ENCODE measurements around the gene GINS1.

GINS1 gene

GRCh38 chr20:25422032-25422431, 14.6 kb downstream of the GINS1 start:
- Histone ChIP-seq H3K27ac (ENCODE audit: low read length) (no peak overlapping the region), H3K36me3 (ENCODE audit: insufficient read depth, low read length) (peaks cover 93% of the 10 kb centered on the region)
- ATAC-seq (ENCODE audit: insufficient read depth, low read depth) = no peak

GRCh38 chr20:25424536-25424935, 17.1 kb downstream of the GINS1 start:
- Histone ChIP-seq H3K27me3 (ENCODE audit: insufficient read depth, low read length, poor library complexity) (no peaks in the 10 kb centered on the region), H3K36me3 (ENCODE audit: insufficient read depth, low read length) (peaks cover 93% of the 10 kb centered on the region), H3K79me2 (ENCODE audit: insufficient read depth, low read length) (peaks cover 32% of the 10 kb centered on the region), H3K4me1 (ENCODE audit: insufficient read depth, low read length) (no peaks in the 10 kb centered on the region), H2AFZ (ENCODE audit: low read depth, low read length) (no peak overlapping the region), H3K9me3 (ENCODE audit: insufficient read depth, low read length, severe bottlenecking) (no peaks in the 10 kb centered on the region), H3K4me3 (ENCODE audit: low read depth in 1 of 2, low read length in 2 of 2) (no peak overlapping the region), H4K20me1 (ENCODE audit: insufficient read depth, low read length) (no peaks in the 10 kb centered on the region), H3K27ac (ENCODE audit: low read length) (no peak overlapping the region), H3K9ac (ENCODE audit: low read depth, low read length) (no peak overlapping the region), H3K4me2 (ENCODE audit: insufficient read depth, low read length) (no peak overlapping the region)
- no peak for ATAC-seq (ENCODE audit: insufficient read depth, low read depth)
- TF ChIP-seq EZH2 (IDR thresholded peaks at IDR 0.05; ENCODE audit: borderline replicate concordance, low read depth, low read length, severe bottlenecking) (no peak), CTCF (IDR thresholded peaks at IDR 0.05; ENCODE audit: borderline replicate concordance, extremely low read depth, low read length, poor library complexity, severe bottlenecking) (no peak)
- no peak for DNase-seq

More at GRCh38 chr20:25422032-25422431, 14.6 kb downstream of the GINS1 start:
- Histone ChIP-seq H3K4me1 (ENCODE audit: insufficient read depth, low read length) (no peaks in the 10 kb centered on the region), H3K4me3 (ENCODE audit: low read depth in 1 of 2, low read length in 2 of 2) (no peak overlapping the region), H3K79me2 (ENCODE audit: insufficient read depth, low read length) (peaks cover 35% of the 10 kb centered on the region), H2AFZ (ENCODE audit: low read depth, low read length) (no peak overlapping the region), H3K4me2 (ENCODE audit: insufficient read depth, low read length) (no peak overlapping the region), H3K9me3 (ENCODE audit: insufficient read depth, low read length, severe bottlenecking) (no peaks in the 10 kb centered on the region), H3K27me3 (ENCODE audit: insufficient read depth, low read length, poor library complexity) (no peaks in the 10 kb centered on the region), H4K20me1 (ENCODE audit: insufficient read depth, low read length) (no peaks in the 10 kb centered on the region), H3K9ac (ENCODE audit: low read depth, low read length) (no peak overlapping the region)
- no peak for DNase-seq
- no peak for TF ChIP-seq CTCF (IDR thresholded peaks at IDR 0.05; ENCODE audit: borderline replicate concordance, extremely low read depth, low read length, poor library complexity, severe bottlenecking)
- TF ChIP-seq EZH2 (IDR thresholded peaks at IDR 0.05; ENCODE audit: borderline replicate concordance, low read depth, low read length, severe bottlenecking) = no peak

- no peaks in the 10 kb centered on the region for H3K27me3 ChIP-seq (ENCODE audit: insufficient read depth, low read length, poor library complexity)
- H3K9ac ChIP-seq (ENCODE audit: low read depth, low read length) = no peak overlapping the region
- peaks cover 91% of the 10 kb centered on the region for H3K36me3 ChIP-seq (ENCODE audit: insufficient read depth, low read length)
Observed at GRCh38 chr20:25437153-25437581, 29.7 kb downstream of the GINS1 start.

More at GRCh38 chr20:25437153-25437581, 29.7 kb downstream of the GINS1 start:
- DNase-seq (no peak), ATAC-seq (ENCODE audit: insufficient read depth, low read depth) (0 out of 3 replicates have a peak, but pooled peaks have one; percentile 22)
- Histone ChIP-seq H3K4me1 (ENCODE audit: insufficient read depth, low read length) (no peaks in the 10 kb centered on the region), H3K9me3 (ENCODE audit: insufficient read depth, low read length, severe bottlenecking) (no peaks in the 10 kb centered on the region), H3K27ac (ENCODE audit: low read length) (no peak overlapping the region), H2AFZ (ENCODE audit: low read depth, low read length) (no peak overlapping the region), H3K79me2 (ENCODE audit: insufficient read depth, low read length) (peaks cover 7% of the 10 kb centered on the region), H3K4me2 (ENCODE audit: insufficient read depth, low read length) (no peak overlapping the region), H3K4me3 (ENCODE audit: low read depth in 1 of 2, low read length in 2 of 2) (no peak overlapping the region), H4K20me1 (ENCODE audit: insufficient read depth, low read length) (no peaks in the 10 kb centered on the region)
- TF ChIP-seq CTCF (IDR thresholded peaks at IDR 0.05; ENCODE audit: borderline replicate concordance, extremely low read depth, low read length, poor library complexity, severe bottlenecking) (no peak), EZH2 (IDR thresholded peaks at IDR 0.05; ENCODE audit: borderline replicate concordance, low read depth, low read length, severe bottlenecking) (no peak)

All from DND-41 (cell line).